GM21515 (cell line): ENCODE measurements around the gene RAD51B.
"Not testable (repeated sequence)": the region's sequence is repeated elsewhere in the genome, so short reads cannot be mapped to it uniquely, and the experiment has no call there.

Experiments used
- ATAC-seq: cut with Tn5 transposase; IDR thresholded peaks from one replicate; pipeline ENCODE4 v1.9.1; 2021; ENCODE audit not compliant: unreplicated experiment

RAD51B gene

DNA sequence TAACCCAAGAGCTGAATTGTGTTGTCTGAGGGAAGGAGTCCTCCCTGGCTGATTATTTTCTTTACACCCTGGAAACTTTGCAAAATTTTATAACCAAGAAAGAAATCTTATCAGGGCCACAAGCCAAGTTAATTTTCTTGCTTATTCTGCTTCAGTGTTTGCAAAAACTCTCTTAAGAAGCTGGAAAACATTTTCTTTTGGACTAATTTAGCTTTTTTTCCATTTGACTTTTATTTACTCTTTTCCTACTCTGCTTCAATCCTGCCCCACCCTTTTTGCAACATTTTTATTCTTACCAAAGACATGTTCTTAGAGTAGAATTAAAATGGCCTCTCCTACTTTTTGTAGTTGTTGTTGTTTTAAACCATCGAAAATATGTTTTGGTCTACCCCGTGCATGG is 594.5 kb downstream of the RAD51B start:
- no peak for ATAC-seq

- no peak for ATAC-seq
These were observed 596.6 kb downstream of the RAD51B start for GRCh38 chr14:68416171-68416570.

GRCh38 chr14:68417009-68417650 is 597.6 kb downstream of the RAD51B start:
- no peak for ATAC-seq

DNA sequence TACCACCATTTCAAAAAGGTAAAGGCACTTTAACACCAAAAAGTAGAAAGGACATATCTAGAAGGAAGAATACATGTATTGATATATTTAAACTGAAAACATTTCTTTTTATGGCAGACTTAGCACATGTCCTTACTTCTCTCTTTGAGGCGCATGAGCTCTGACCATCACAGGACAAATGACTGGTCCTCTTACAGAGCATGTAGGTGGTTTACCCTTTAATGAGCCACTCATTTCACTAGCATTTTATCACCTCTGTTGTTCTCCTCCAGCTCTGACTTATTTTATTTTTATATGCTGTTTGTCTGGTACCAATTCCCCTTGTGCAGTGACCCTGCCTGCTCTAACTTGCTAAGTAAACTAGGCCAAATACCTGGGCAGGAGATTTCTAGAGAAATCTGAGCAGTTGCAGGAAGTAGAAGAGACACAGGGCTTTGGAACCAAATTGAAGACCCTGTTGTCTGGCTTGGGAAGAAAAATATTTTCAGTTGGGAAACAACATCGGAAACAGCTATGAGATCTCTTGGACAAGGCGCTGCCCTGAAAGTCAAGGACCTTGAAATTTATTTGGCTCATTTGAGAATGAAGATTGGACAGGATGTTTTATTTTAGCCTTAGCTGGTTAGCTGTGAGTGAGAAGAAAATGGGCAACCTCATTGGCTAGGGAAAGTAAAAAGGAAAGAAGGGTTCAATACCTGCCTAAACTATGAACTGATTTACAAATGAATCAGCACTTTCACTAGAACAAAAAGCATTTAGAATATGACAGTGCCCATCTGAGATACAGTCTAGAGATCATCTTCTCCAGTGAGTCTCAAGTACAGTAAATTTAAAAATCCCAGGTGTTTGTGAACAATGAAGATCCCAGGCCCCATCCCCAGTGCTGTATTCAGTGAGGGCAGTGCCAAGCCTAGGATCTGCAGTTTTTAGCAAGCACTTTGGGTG is 598.9 kb downstream of the RAD51B start:
- no peak for ATAC-seq

- ATAC-seq = no peak
These were observed 600.8 kb downstream of the RAD51B start for GRCh38 chr14:68420350-68420749.

- no peak for ATAC-seq
These were observed 601.5 kb downstream of the RAD51B start for GRCh38 chr14:68421116-68421515.

- no peak for ATAC-seq
These were observed 604.1 kb downstream of the RAD51B start for GRCh38 chr14:68423686-68424085.

DNA sequence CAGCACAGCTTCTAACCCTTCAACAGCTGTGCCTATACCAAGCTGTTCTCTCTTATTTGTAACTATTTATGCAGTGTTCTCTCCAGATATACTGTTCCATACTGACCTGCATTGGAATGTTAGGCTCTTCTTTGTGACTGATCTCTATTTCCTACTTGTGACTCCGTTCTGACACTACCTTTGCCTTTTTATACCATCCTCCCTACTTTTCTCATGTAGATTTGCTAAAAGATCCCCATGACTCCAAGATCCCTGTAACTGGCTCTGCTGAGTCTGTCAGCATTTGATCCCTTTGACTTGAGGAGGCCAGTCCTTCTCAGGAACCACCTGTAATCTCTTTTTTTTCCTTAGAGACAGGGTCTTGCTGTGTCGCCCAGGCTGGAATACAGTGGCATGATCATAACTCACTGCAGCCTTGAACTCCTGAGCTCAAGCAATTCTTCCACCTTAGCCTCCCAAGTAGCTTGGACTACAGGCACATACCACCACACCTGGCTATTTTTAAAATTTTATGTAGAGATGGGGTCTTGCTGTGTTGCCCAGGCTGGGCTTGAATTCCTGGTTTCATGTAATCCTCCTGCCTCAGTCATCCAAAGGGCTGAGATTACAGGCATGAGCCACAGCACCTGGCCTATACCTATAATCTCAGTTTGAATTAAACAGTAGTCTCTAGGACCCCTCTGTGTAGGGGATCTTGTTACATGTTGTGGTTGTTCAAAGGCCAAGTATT is 605.0 kb downstream of the RAD51B start:
- no peak for ATAC-seq

DNA sequence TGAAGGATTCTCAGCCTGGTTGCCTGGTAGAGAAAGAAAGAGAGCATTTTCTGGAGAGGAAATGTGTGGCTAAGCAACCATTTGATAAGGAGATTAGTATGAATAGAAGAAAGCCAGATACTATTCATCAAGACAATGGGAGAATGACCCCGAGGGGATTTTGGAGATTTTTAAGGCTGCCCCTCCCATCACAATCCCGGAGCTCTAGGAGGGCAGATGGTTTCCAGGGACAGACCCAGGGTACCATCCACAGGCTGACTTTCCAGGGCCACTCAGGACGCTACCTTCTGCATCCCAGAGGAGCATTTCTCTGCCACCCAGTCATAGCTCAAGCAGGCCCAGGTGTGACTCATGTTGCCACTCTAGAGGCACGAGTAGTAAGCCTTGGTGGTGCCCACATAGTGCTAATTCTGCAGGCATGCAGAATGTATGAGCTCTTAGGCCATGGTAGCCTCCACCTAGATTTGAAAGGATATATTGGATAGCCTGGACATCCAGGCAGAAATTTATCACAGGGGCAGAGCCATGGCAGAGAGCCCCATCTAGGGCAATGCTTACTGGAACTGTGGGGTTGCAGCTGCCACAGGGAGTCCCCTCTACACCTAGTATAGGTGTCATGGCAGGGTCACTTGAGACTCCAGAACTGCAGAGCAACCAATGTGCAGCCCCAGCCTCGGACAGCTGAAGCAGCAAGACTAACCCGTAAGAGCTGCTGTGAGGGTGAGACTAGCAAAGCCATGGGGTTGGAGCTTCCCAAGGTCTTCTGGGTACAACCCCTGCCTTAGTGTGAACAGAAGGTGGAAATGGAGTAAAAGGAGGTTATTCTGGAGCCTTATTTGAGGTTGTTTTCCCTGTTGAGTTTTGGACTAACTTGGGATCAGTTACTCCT is 607.3 kb downstream of the RAD51B start:
- ATAC-seq = no peak

GRCh38 chr14:68427550-68427890 is 607.9 kb downstream of the RAD51B start:
- ATAC-seq = no peak

- ATAC-seq = not testable (repeated sequence)
These were observed 609.3 kb downstream of the RAD51B start for GRCh38 chr14:68428900-68429299.

DNA sequence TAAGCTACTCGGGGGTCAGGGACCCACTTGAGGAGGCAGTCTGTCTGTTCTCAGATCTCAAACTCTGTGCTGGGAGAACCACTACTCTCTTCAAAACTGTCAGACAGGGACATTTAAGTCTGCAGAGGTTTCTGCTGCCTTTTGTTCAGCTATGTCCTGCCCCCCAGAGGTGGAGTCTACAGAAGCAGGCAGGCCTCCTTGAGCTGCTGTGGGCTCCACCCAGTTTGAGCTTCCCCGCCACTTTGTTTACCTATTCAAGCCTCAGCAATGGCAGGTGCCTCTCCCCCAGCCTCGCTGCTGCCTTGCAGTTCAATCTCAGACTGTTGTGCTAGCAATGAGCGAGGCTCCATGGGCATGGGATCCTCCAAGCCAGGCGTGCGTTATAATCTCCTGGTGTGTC is 614.6 kb downstream of the RAD51B start:
- not testable (repeated sequence) for ATAC-seq

GRCh38 chr14:68435631-68436030 is 616.1 kb downstream of the RAD51B start:
- not testable (repeated sequence) for ATAC-seq

DNA sequence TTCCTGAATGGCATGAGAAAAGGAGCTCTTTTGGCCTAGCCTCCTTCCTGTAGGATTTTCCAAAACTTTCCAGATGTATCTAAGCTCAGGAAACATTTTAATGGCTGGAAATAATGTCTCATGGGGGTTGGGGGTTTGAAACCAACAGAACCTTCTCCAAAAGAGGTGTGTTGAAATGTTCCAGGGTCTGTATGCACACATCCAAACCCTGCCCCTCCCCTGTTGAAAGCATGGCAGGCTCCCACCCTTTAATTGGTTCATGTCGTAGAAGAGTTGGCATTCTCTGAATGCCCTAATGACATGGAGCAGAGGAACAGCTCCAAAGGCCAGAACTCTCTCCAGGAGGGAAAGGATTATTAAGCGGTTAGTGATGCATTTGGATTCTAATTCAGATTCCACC is 620.1 kb downstream of the RAD51B start:
- ATAC-seq = no peak

DNA sequence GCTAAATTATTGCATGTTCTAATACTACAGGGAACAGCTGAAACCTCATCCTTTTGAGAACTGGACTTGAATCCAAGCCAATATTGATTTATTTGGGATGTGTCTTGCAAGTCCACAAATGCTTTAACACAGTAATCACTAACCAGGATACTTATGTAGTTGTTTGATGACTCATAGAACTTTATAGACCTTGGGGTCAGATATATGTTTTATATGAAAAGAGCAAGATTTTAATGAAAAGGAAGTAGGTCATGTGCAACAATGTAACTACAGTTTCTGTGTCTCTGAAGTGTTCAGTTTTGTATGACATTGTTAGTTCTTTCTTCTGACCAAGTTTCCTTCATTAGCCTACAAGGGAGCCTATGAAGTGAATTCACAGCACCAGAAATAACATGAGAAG is 621.2 kb downstream of the RAD51B start:
- ATAC-seq = no peak

DNA sequence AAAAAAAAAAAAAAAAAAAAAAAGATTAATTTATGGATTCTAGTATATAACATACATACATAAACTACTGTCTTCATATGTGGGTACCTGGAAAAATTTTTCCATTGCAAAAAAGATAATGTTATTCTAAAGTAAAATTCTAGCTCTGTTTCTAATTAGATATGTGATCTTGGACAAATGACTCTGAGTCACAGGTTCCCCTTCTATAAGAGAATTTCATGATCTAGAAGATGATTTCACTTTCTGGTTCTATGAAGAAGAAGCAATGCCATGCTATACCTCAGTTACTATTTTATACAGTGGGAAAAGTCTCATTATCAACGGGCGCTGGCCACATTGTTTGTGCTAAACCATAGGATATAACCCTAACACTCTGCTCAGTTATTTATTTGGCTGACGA is 622.0 kb downstream of the RAD51B start:
- ATAC-seq = no peak

DNA sequence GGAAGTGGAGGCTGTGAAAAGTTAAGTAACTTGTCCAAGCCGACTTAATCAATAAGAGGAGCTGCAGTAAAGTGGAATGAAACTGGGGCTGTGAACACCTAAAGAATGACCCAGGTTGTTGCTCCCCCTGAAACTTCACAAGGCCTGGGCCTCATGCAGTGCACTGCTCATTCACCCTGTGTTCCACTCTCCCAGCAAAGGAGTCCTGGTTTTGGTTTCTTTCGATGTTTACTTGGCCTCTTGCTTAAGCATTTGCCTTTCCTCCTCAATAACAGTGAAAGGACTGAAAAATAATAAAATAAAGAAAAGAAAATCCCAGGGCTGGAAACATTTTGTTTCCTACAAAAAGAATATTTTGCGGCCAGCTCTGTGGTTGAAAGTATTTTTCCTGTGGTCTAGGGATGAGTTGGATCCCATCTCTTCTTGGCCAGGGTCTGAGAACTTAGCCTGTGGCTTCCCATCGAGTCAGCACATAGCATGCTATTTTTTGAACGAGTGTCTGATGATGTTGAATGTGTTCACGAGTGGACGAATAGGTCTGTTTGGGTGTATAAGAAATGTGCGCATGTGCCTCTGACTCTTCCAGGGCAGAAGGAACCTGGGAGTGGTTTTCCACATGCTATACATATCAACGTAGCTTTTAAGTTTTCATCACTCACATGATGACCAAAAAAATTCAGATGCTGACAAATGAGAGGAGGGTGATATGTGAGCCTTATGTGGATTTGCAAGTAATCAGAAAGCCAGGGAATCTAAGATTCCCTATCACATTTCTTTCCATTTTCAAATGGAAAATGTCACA is 623.5 kb downstream of the RAD51B start:
- ATAC-seq = no peak

DNA sequence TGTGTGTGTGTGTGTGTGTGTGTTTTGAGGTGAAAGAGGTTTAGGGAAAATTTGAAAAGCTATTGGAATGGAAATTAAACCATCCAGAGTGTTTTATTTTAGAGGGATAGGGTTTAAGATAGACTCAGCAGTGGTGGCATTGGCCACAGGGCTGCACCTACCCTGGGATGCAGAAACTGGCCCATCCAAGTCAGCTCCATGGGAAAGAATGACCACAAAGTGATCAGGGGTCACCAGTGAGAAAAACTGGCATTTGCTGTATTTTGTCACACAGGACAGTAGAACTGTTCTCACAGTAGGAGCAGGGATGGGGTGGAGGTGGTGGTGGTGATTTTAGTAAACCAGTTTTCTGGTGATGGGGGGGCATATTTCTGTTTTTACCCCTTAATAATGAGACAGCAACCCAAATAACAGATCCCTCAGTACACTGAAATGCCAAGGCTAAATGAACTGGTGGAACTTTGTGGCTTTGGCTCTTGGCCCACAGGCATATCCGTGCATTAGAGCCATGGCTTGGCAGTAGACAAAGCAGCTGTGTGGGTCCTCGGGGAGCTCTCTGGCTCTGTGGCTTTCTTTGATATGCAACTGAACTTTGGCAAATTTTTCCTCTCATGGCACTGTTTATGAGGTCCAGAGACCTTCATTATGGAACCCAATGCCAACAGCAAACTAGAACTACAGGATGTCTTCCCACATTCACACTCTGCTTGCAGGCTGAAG is 625.0 kb downstream of the RAD51B start:
- ATAC-seq = no peak
